Measurements from ENCODE around the gene SKIL.

The SKIL gene

GRCh38 chr3:170360916-170361315 is 3.4 kb downstream of the SKIL start:
- TF ChIP-seq, protein P1, sequence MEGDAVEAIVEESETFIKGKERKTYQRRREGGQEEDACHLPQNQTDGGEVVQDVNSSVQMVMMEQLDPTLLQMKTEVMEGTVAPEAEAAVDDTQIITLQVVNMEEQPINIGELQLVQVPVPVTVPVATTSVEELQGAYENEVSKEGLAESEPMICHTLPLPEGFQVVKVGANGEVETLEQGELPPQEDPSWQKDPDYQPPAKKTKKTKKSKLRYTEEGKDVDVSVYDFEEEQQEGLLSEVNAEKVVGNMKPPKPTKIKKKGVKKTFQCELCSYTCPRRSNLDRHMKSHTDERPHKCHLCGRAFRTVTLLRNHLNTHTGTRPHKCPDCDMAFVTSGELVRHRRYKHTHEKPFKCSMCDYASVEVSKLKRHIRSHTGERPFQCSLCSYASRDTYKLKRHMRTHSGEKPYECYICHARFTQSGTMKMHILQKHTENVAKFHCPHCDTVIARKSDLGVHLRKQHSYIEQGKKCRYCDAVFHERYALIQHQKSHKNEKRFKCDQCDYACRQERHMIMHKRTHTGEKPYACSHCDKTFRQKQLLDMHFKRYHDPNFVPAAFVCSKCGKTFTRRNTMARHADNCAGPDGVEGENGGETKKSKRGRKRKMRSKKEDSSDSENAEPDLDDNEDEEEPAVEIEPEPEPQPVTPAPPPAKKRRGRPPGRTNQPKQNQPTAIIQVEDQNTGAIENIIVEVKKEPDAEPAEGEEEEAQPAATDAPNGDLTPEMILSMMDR (IDR thresholded peaks at IDR 0.05; ENCODE audit: low read depth, low read length): no peak
- H3K4me3 ChIP-seq (ENCODE audit: low read depth, low read length): peak overlapping the region; percentile 11; the same call in 1 of the 2 replicates

- TF ChIP-seq, protein P1 (IDR thresholded peaks at IDR 0.05; ENCODE audit: low read depth, low read length): no peak
- no peak overlapping the region; the same call in 1 of the 2 replicates for H3K4me3 ChIP-seq (ENCODE audit: low read depth, low read length)
Observed at GRCh38 chr3:170361711-170362110, 4.2 kb downstream of the SKIL start.

- TF ChIP-seq, protein P1 (IDR thresholded peaks at IDR 0.05; ENCODE audit: low read depth, low read length): no peak
- H3K4me3 ChIP-seq (ENCODE audit: low read depth, low read length): no peak overlapping the region
Observed at GRCh38 chr3:170363471-170363994, 6.0 kb downstream of the SKIL start.

GRCh38 chr3:170364965-170365364 is 7.5 kb downstream of the SKIL start:
- TF ChIP-seq, protein P1 (IDR thresholded peaks at IDR 0.05; ENCODE audit: low read depth, low read length): no peak
- H3K4me3 ChIP-seq (ENCODE audit: low read depth, low read length): no peak overlapping the region

DNA sequence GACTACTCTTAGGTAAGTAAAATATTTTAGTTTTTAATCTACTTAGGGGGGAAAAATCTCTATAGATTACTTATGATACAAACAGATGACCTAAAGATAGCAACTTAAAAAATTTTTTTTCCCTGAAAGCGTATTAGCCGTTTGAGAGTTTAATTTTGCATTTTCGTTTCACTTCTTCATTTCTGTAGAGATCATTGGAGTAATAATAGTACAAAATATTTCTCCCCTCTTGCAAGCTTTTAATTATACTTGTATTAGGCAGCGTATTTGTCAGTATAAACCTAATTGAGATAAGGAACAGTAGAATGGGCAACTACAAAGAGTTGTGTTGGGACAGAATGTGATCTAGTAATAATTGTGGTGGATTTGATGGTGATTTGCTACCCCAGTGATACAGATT is 10.3 kb downstream of the SKIL start:
- H3K4me3 ChIP-seq (ENCODE audit: low read depth, low read length): no peak overlapping the region
- TF ChIP-seq, protein P1 (IDR thresholded peaks at IDR 0.05; ENCODE audit: low read depth, low read length): no peak

DNA sequence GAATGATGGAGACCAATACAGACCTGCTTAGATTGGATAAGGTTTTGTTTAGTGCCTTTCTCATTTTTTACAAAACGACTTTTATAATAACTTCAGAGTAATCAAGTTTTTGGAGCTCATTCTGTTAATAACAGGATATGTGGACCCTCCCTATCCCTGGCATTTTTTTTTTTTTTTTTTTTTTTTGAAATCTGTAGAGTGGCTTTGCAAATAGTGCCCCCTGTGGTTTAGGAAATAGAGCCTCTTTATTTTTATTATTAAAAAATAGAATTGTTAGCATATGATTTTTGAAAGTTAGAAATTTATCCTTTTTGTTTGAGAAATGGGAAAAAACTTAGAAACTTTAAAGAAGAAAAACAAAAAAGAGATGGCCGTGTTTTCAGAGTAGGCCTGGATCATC is 11.4 kb downstream of the SKIL start:
- TF ChIP-seq, protein P1 (IDR thresholded peaks at IDR 0.05; ENCODE audit: low read depth, low read length): no peak
- no peak overlapping the region for H3K4me3 ChIP-seq (ENCODE audit: low read depth, low read length)

DNA sequence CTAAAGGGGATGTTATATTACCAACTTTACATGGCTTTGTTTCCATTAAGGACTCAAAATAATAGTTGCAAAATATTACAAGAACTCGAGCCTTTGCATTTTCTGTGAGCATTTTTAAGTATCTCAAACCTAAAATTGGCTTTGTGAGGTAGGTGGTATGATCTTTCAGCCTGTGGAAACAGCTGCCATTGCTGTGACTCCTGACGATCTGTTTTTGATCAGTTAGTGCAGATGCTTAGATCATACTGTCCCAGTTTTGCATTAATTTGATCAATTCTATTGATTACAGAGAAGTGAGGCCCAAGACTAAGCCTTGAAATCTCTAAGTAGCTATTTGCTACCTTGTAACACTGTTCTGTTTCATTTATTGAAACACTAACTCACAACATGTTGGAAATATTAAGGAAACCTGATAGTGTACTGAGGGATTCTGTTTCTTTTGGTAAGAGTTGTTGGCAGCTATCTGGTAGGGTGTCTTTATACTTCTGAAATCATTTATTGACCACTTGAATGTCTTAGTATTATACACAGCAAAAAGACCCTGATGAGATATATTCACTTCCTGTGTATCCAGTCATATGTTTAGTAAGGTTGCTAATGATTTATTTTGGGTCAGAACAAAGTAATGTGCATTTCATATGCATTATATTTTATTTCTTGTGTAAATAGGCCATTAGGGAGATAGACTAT is 14.8 kb downstream of the SKIL start:
- H3K4me3 ChIP-seq (ENCODE audit: low read depth, low read length): no peak overlapping the region
- TF ChIP-seq, protein P1 (IDR thresholded peaks at IDR 0.05; ENCODE audit: low read depth, low read length): no peak
